NCI-H2081 treated with DMSO at 0.1 percent for 48 hours (cell line): Measurements from ENCODE around the gene NR5A2.

ENCODE experiments used
- DNase-seq: peaks from one replicate; lab custom pipeline; 2025; lab: John Stamatoyannopoulos, UW

The NR5A2 gene

GRCh38 chr1:200124309-200124708, 96.8 kb downstream of the NR5A2 start:
- no peak for DNase-seq

GRCh38 chr1:200128081-200128480, 100.6 kb downstream of the NR5A2 start:
- DNase-seq, result no peak

GRCh38 chr1:200128944-200129879, 101.7 kb downstream of the NR5A2 start:
- no peak for DNase-seq

GRCh38 chr1:200130552-200130951, 103.0 kb downstream of the NR5A2 start:
- no peak for DNase-seq

- no peak for DNase-seq
Observed at GRCh38 chr1:200131551-200132125, 104.1 kb downstream of the NR5A2 start.

- no peak for DNase-seq
Observed at GRCh38 chr1:200133123-200133522, 105.6 kb downstream of the NR5A2 start.

- DNase-seq, result no peak
Observed at GRCh38 chr1:200134116-200134515, 106.6 kb downstream of the NR5A2 start.

- no peak for DNase-seq
Observed at GRCh38 chr1:200136384-200136783, 108.9 kb downstream of the NR5A2 start.

- DNase-seq, result peak; percentile 66
Observed at GRCh38 chr1:200139661-200140250, 112.2 kb downstream of the NR5A2 start.

GRCh38 chr1:200143347-200143746, 115.8 kb downstream of the NR5A2 start:
- DNase-seq, result no peak

- no peak for DNase-seq
Observed at GRCh38 chr1:200146100-200146499, 118.6 kb downstream of the NR5A2 start.

- DNase-seq, result no peak
Observed at GRCh38 chr1:200147094-200147493, 119.6 kb downstream of the NR5A2 start.

- no peak for DNase-seq
Observed at GRCh38 chr1:200147742-200148141, 120.2 kb downstream of the NR5A2 start.

GRCh38 chr1:200150006-200150405, 122.5 kb downstream of the NR5A2 start:
- no peak for DNase-seq

- DNase-seq, result no peak
Observed at GRCh38 chr1:200150721-200151120, 123.2 kb downstream of the NR5A2 start.

GRCh38 chr1:200152336-200152735, 124.8 kb downstream of the NR5A2 start:
- no peak for DNase-seq

- DNase-seq, result no peak
Observed at GRCh38 chr1:200153277-200154055, 126.0 kb downstream of the NR5A2 start.

- no peak for DNase-seq
Observed at GRCh38 chr1:200154069-200154767, 126.7 kb downstream of the NR5A2 start.

- DNase-seq, result no peak
Observed at GRCh38 chr1:200157715-200158114, 130.2 kb downstream of the NR5A2 start.

- DNase-seq, result no peak
Observed at GRCh38 chr1:200161801-200162200, 134.3 kb downstream of the NR5A2 start.

GRCh38 chr1:200162258-200162657, 134.7 kb downstream of the NR5A2 start:
- DNase-seq, result no peak

- no peak for DNase-seq
Observed at GRCh38 chr1:200162877-200163276, 135.4 kb downstream of the NR5A2 start.
